Prostate gland (tissue), 2 donors: ENCODE data around the gene CAP2.

Experiments used
- POLR2A ChIP-seq: fragments of 450-650 bp; IDR thresholded peaks from one replicate; pipeline ENCODE4 v1.6.1; 2016; ENCODE audit warnings: antibody characterized with exemption, mild to moderate bottlenecking
- POLR2AphosphoS5 ChIP-seq: sonication (generic); formaldehyde crosslinking; IDR thresholded peaks from one replicate; pipeline ENCODE4 v1.6.1; 2017; ENCODE audit warnings: antibody characterized with exemption
- TF ChIP-seq, protein P1 (sequence below), 4 experiments: fragments of 200-600 bp in 2 of 4; fragments of 450-650 bp in 2 of 4; sonication (generic) in 2 of 4; IDR thresholded peaks; 1 replicate in 3 of 4; 2 replicates in 1 of 4; pipeline ENCODE4 v1.5.1; 2016 to 2019; ENCODE audit warnings: antibody characterized with exemption in 4 of 4, mild to moderate bottlenecking in 2 of 4, moderate library complexity in 2 of 4

DNA sequence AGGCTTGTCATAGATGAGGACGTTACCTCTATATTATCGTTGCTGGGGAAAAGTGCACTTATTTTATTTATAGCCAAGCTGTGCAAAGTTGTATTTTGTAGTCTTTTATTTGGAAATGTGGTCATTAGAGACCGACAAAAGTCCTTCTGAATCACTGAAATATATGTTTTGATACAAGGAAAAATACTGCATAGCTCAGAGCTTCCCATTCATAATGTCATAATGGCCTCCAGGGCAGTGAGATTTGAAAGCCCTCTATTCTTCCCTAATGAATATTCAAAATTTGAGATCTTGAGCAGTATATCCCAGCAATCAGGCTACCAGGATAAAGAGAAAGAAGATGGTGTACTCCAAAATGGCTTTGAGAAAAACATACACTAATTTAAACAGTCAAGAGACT, 64.6 kb downstream of the CAP2 start:
- TF ChIP-seq, protein P1, sequence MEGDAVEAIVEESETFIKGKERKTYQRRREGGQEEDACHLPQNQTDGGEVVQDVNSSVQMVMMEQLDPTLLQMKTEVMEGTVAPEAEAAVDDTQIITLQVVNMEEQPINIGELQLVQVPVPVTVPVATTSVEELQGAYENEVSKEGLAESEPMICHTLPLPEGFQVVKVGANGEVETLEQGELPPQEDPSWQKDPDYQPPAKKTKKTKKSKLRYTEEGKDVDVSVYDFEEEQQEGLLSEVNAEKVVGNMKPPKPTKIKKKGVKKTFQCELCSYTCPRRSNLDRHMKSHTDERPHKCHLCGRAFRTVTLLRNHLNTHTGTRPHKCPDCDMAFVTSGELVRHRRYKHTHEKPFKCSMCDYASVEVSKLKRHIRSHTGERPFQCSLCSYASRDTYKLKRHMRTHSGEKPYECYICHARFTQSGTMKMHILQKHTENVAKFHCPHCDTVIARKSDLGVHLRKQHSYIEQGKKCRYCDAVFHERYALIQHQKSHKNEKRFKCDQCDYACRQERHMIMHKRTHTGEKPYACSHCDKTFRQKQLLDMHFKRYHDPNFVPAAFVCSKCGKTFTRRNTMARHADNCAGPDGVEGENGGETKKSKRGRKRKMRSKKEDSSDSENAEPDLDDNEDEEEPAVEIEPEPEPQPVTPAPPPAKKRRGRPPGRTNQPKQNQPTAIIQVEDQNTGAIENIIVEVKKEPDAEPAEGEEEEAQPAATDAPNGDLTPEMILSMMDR (IDR thresholded peaks at IDR 0.05) = no peak
- TF ChIP-seq POLR2A (no peak), POLR2AphosphoS5 (no peak)
